Omental fat pad (tissue), 4 donors: ENCODE results near the gene CELF5. TPM values are rescaled to one million over a fixed set of nuclear protein-coding genes. Genes with fewer than 3 reads are reported as not detected.

Experiments
- ATAC-seq: fragments of 150-250 bp; one replicate; pipeline ENCODE4 v1.9.1; 2016; ENCODE audit warnings: mild to moderate bottlenecking, moderate library complexity; ENCODE audit not compliant: low FRiP score
- DNase-seq: peaks from one replicate; pipeline ENCODE4 v3.0.0-alpha.2; 2019; ENCODE audit warnings: low spot score
- CTCF ChIP-seq, 3 donors: fragments of 450-650 bp; IDR thresholded peaks; one replicate each; pipeline ENCODE4 v1.5.1; 2016 to 2017; ENCODE audit warnings: antibody characterized with exemption in 3 of 3, mild to moderate bottlenecking in 3 of 3, moderate library complexity in 2 of 3
- total RNA-seq, 4 donors: library from RNA; depleted of rRNA; stranded (reverse); fragments of >200 nt; gene quantifications; one replicate each; pipeline ENCODE4 v1.1.0, GENCODE V29; 2016

CELF5 gene
- total RNA-seq, 4 donors from 2014 or later = not detected

GRCh38 chr19:3269916-3270671 is 45.6 kb downstream of the CELF5 start:
- ATAC-seq = no peak
- DNase-seq = no peak
- no peak for TF ChIP-seq CTCF (IDR thresholded peaks at IDR 0.05)

- ATAC-seq (no peak), DNase-seq (no peak)
- no peak for TF ChIP-seq CTCF (IDR thresholded peaks at IDR 0.05)
Measured at GRCh38 chr19:3270902-3271301, 46.4 kb downstream of the CELF5 start.

- no peak for TF ChIP-seq CTCF (IDR thresholded peaks at IDR 0.05)
- ATAC-seq (no peak), DNase-seq (no peak)
Measured at GRCh38 chr19:3272401-3272931, 48.0 kb downstream of the CELF5 start.

GRCh38 chr19:3272952-3273351 is 48.5 kb downstream of the CELF5 start:
- no peak for ATAC-seq
- no peak for TF ChIP-seq CTCF (IDR thresholded peaks at IDR 0.05)
- no peak for DNase-seq

GRCh38 chr19:3274245-3274941 is 49.9 kb downstream of the CELF5 start:
- DNase-seq = no peak
- ATAC-seq = no peak
- TF ChIP-seq CTCF (IDR thresholded peaks at IDR 0.05) = no peak

- DNase-seq = no peak
- TF ChIP-seq CTCF (IDR thresholded peaks at IDR 0.05) = no peak
- no peak for ATAC-seq
Measured at GRCh38 chr19:3274942-3275582, 50.6 kb downstream of the CELF5 start.
